ENCODE data around the gene CACNA2D3.

GRCh38 chr3:54547051-54547450 lies 424.7 kb downstream of the CACNA2D3 start:
- TF ChIP-seq, protein P1, sequence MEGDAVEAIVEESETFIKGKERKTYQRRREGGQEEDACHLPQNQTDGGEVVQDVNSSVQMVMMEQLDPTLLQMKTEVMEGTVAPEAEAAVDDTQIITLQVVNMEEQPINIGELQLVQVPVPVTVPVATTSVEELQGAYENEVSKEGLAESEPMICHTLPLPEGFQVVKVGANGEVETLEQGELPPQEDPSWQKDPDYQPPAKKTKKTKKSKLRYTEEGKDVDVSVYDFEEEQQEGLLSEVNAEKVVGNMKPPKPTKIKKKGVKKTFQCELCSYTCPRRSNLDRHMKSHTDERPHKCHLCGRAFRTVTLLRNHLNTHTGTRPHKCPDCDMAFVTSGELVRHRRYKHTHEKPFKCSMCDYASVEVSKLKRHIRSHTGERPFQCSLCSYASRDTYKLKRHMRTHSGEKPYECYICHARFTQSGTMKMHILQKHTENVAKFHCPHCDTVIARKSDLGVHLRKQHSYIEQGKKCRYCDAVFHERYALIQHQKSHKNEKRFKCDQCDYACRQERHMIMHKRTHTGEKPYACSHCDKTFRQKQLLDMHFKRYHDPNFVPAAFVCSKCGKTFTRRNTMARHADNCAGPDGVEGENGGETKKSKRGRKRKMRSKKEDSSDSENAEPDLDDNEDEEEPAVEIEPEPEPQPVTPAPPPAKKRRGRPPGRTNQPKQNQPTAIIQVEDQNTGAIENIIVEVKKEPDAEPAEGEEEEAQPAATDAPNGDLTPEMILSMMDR (IDR thresholded peaks at IDR 0.05; ENCODE audit: poor library complexity) = no peak
- TF ChIP-seq EZH2 (IDR thresholded peaks at IDR 0.05; ENCODE audit: borderline replicate concordance) = no peak

Measured in hepatocyte (in vitro differentiated cells).